Mucosa of stomach (tissue), 1 donor: ENCODE results near the gene RAMAC.
"Not testable (repeated sequence)": the region's sequence is repeated elsewhere in the genome, so short reads cannot be mapped to it uniquely, and the experiment has no call there.

ENCODE experiments used
- H3K27me3 ChIP-seq: one replicate; pipeline ENCODE4 v1.7.0; 2013; ENCODE audit warnings: mild to moderate bottlenecking, low read length; ENCODE audit not compliant: control insufficient read depth, insufficient read depth
- H3K36me3 ChIP-seq: one replicate; pipeline ENCODE4 v1.7.0; 2013; ENCODE audit warnings: low read length; ENCODE audit not compliant: control insufficient read depth, insufficient read depth
- H3K4me1 ChIP-seq: one replicate; pipeline ENCODE4 v1.7.0; 2013; ENCODE audit warnings: mild to moderate bottlenecking, low read length; ENCODE audit not compliant: control insufficient read depth, insufficient read depth
- H3K4me3 ChIP-seq: one replicate; pipeline ENCODE4 v1.7.0; 2013; ENCODE audit warnings: low read length
- H3K9ac ChIP-seq: one replicate; pipeline ENCODE4 v1.7.0; 2013; ENCODE audit warnings: mild to moderate bottlenecking, low read length, moderate library complexity
- H3K9me3 ChIP-seq: one replicate; pipeline ENCODE4 v1.7.0; 2013; ENCODE audit warnings: mild to moderate bottlenecking, low read length, moderate library complexity; ENCODE audit not compliant: control insufficient read depth
- donor health status: Pancreatic carcinoma.

RAMAC gene

DNA sequence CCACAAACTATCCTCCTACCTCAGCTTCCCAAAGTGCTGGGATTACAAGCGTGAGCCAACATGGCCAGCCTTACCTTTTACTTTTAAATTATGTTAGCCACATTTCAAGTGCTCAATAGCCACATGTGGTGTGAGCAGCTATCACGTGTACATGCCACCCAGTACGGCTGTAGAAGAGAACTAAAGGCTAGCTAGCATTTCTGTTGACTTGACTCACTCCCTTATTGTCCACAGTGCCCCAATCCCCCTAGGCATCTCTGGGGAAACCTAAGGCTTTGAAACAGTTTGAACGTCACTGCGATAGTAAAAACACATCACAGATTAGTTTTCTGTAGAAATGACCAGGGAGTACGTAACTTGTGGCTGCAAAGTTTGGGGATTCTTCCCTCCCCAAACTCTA is 13.4 kb downstream of the RAMAC start:
- no peak overlapping the region for H3K9ac ChIP-seq
- H3K4me3 ChIP-seq = no peak overlapping the region
- H3K9me3 ChIP-seq = no peaks in the 10 kb centered on the region
- H3K36me3 ChIP-seq = no peaks in the 10 kb centered on the region
- no peaks in the 10 kb centered on the region for H3K4me1 ChIP-seq
- no peaks in the 10 kb centered on the region for H3K27me3 ChIP-seq

DNA sequence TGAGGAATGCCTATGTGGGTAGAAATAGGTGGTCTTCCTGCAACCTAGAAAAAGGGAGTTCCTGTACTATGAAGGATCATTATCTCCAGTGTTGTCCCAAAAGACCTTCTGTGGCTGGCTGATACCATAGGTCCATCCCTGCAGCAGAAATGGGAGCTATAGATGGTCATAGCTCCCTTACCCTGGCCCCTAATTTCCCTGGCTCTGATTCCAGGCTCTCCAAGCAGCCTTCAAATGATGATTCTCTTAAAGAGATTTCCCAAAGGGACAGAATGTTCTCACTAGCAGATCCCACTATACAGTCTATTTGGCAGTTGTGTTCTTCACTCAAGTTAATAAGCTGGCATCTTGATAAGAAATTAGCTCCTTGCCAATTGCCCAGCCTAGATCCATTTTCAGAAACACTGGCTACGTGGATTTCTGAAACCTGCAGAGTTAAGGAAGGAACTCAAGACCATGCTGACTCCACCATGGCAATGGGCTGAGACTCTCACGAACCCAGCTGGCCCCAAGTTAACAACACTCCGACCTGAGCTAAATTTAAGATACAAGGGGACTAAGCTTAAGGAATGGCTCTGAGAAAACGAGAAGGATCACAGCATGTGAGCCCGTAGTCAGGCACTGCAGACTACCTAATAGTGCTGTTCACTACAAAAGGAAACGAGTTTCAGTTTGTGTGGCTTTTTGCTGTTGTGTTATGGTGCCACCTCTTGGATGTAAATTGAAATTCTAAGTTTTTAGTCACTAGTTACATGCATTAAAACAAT is 14.1 kb downstream of the RAMAC start:
- H3K9me3 ChIP-seq = no peaks in the 10 kb centered on the region
- H3K4me1 ChIP-seq = no peaks in the 10 kb centered on the region
- peak overlapping the region; percentile 42 for H3K9ac ChIP-seq
- H3K36me3 ChIP-seq = no peaks in the 10 kb centered on the region
- peak overlapping the region; percentile 54 for H3K4me3 ChIP-seq
- no peaks in the 10 kb centered on the region for H3K27me3 ChIP-seq

- H3K9ac ChIP-seq, H3K27me3 ChIP-seq, H3K4me3 ChIP-seq, H3K4me1 ChIP-seq, H3K9me3 ChIP-seq, H3K36me3 ChIP-seq: not testable (repeated sequence)
Observed at GRCh38 chr15:83000672-83001031, 14.6 kb downstream of the RAMAC start.

- peak overlapping the region; percentile 65 for H3K9ac ChIP-seq
- H3K4me3 ChIP-seq = peak overlapping the region; percentile 68
- H3K9me3 ChIP-seq = no peaks in the 10 kb centered on the region
- no peaks in the 10 kb centered on the region for H3K27me3 ChIP-seq
- no peaks in the 10 kb centered on the region for H3K36me3 ChIP-seq
- H3K4me1 ChIP-seq = peaks cover 24% of the 10 kb centered on the region
Observed at GRCh38 chr15:83010709-83011270, 24.8 kb downstream of the RAMAC start.

GRCh38 chr15:83011271-83012075 is 25.5 kb downstream of the RAMAC start, which contains the start of gene C15orf40:
Gene C15orf40 (minus strand): TSS chr15:83011639. CDS start chr15:83011607, 32 bp downstream.
- peak within 1 kb of the TSS; percentile 65 for H3K9ac ChIP-seq
- peak within 1 kb of the TSS; percentile 68 for H3K4me3 ChIP-seq
- H3K9me3 ChIP-seq = no peaks in the 10 kb centered on the region
- H3K36me3 ChIP-seq = no peaks in the 10 kb centered on the region
- no peaks in the 10 kb centered on the region for H3K27me3 ChIP-seq
- H3K4me1 ChIP-seq = peaks cover 24% of the 10 kb centered on the region

DNA sequence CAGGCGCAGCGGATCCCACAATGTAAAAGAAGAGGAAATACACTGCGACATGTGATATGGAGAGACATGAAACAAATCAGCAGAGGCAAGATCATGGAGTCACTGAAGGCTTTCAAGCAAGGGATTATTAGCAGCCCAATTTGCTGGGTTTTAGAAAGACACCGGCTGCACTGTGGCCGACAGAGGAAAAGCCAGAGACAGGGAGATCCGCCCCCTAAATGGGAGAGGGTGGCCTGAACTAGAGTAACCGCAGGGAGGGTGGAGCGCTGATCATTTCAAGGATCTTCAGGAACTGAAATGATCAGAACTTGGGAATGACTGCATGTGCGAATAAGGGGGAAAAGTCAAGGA is 26.0 kb downstream of the RAMAC start:
- Histone ChIP-seq H3K9ac (peak overlapping the region; percentile 65), H3K9me3 (no peaks in the 10 kb centered on the region), H3K4me1 (peaks cover 24% of the 10 kb centered on the region), H3K36me3 (no peaks in the 10 kb centered on the region), H3K27me3 (no peaks in the 10 kb centered on the region), H3K4me3 (peak overlapping the region; percentile 68)

DNA sequence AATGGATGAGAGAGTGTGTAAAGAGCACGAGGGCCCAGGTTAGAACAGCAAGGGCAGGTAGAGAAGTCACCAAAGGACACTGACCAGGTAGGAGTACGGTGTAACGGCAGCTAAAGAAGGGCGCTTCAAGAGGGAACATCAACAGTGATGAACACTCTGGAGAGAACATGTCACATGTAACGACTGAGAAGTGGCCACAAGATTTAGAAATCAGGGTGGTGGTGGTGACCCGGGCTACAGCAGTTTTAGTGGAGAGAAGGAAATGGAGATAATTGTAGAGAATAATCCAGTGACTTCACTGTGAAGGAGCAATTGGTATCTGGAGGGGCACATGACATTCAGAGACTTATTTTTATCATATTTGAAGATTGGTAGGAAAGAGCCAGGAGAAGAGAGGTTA is 26.6 kb downstream of the RAMAC start:
- H3K4me1 ChIP-seq = peaks cover 24% of the 10 kb centered on the region
- no peaks in the 10 kb centered on the region for H3K9me3 ChIP-seq
- no peak overlapping the region for H3K4me3 ChIP-seq
- peak overlapping the region; percentile 65 for H3K9ac ChIP-seq
- no peaks in the 10 kb centered on the region for H3K27me3 ChIP-seq
- H3K36me3 ChIP-seq = no peaks in the 10 kb centered on the region

DNA sequence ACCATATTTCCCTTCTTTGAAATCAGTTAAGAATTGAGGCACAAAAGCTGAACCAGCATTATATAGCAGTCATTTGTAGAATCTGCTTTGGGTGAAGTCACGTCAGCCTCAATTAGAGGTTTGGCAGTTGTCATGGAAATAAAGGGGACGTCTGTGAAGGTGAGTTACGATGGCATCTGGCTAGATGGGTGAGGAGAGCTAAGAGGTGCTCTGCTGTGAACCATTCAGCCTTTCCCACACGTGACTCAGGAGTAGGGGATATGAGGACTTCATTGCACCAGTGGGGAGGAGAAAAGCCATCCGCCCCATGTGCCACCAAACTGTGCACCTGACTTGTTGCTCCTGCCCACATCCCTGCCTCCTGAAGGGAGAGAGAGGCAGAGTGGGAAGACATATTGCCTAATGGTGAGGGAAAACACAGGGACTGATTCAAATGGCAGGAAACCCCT is 28.2 kb downstream of the RAMAC start:
- Histone ChIP-seq H3K4me3 (no peak overlapping the region), H3K9me3 (no peaks in the 10 kb centered on the region), H3K4me1 (peaks cover 22% of the 10 kb centered on the region), H3K9ac (no peak overlapping the region), H3K27me3 (no peaks in the 10 kb centered on the region), H3K36me3 (no peaks in the 10 kb centered on the region)

DNA sequence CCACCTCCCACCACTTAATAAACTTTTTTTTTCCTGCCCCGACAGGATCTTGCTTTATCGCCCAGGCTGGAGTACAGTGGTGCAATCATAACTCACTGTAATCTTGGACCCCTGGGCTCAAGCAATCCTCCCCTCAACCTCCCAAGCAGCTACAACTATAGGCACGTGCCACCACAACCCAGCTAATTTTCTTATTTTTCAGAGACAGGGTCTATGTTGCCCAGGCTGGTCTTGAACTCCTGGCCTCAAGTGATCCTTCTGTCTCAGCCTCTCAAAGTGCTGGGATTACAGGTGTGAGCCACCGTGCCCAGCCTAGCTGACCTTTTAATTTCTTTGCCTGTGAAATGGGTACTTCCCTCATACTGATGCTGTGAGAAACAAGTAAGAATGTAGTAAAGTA is 29.4 kb downstream of the RAMAC start:
- Histone ChIP-seq H3K9ac (no peak overlapping the region), H3K9me3 (no peaks in the 10 kb centered on the region), H3K4me1 (peaks cover 15% of the 10 kb centered on the region), H3K27me3 (no peaks in the 10 kb centered on the region), H3K36me3 (peaks cover 3% of the 10 kb centered on the region), H3K4me3 (no peak overlapping the region)

DNA sequence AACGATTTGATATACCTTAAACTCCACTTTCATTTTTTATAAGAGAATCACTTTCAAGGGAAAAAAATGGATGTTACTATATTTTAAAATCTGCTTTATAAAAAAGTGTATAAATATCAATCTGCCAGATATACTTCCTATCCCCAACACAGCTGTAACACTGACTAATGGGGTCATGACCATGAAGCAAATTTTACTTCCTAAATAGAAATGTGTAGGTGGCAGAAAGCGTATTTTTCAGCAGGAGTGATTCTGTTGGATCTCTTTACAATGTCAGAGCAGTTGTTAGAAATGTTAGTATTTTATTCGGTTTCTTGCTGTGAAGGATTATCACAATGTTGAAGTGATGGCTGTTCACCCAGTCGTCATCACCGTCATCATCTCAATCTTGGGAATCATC is 30.9 kb downstream of the RAMAC start:
- H3K9ac ChIP-seq = no peak overlapping the region
- H3K4me1 ChIP-seq = peaks cover 8% of the 10 kb centered on the region
- peaks cover 3% of the 10 kb centered on the region for H3K36me3 ChIP-seq
- no peaks in the 10 kb centered on the region for H3K27me3 ChIP-seq
- no peak overlapping the region for H3K4me3 ChIP-seq
- no peaks in the 10 kb centered on the region for H3K9me3 ChIP-seq

DNA sequence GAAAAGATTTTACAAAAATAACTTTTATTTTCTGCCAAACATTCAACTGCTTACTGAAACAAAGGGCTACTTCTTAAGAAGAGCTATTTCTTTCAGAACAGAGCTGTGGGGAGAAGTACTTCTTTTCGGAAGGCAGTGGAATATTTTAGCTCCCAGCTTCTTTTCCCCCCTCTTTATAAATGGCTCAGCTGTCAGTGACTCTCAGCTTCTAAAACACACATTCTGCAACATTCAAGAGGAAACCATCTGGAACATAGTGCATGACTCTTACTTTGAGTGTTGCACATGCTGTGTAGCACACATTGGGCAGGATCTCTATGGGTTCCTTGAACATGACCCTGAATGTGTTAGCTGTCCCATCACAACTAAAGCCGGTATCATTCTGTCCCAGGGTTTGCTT is 32.4 kb downstream of the RAMAC start:
- Histone ChIP-seq H3K36me3 (peaks cover 3% of the 10 kb centered on the region), H3K4me1 (no peaks in the 10 kb centered on the region), H3K27me3 (no peaks in the 10 kb centered on the region), H3K9me3 (no peaks in the 10 kb centered on the region), H3K4me3 (no peak overlapping the region), H3K9ac (no peak overlapping the region)

DNA sequence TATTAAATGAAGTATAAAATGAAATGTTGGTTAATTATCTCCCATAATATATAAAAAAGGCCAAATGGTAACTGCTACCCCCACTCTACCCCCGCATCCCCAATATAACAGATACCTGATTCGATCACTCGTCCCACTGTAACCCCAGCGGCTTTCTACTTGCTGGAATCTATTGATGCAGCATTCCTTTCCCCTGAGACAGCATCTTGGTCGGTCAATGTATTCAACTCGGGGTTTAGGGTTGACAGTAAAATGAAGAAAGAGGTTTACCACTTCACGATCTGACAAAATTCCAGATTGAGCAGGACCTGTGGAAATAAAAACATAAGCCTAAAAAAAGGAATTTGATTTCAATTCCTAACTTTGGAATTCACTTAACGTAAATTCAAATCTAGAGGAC is 44.0 kb downstream of the RAMAC start:
- no peaks in the 10 kb centered on the region for H3K4me1 ChIP-seq
- H3K9ac ChIP-seq = no peak overlapping the region
- H3K36me3 ChIP-seq = no peaks in the 10 kb centered on the region
- H3K9me3 ChIP-seq = no peaks in the 10 kb centered on the region
- no peaks in the 10 kb centered on the region for H3K27me3 ChIP-seq
- no peak overlapping the region for H3K4me3 ChIP-seq
